ENCODE measurements around the gene EZR.

The EZR gene

GRCh38 chr6:158847786-158848185 is 28.6 kb upstream of the EZR start:
- Histone ChIP-seq H2BK5ac (ENCODE audit: low read depth, low read length, poor library complexity, severe bottlenecking) (no peak overlapping the region), H3K4me1 (ENCODE audit: control insufficient read depth, insufficient read depth, low read depth, low read length) (peaks cover 10% of the 10 kb centered on the region), H4K91ac (ENCODE audit: low read length) (no peak overlapping the region), H3K4ac (ENCODE audit: low read depth in 1 of 2, low read length in 2 of 2) (no peak overlapping the region), H2AFZ (ENCODE audit: low read depth, low read length) (no peak overlapping the region), H3K18ac (ENCODE audit: low read depth in 1 of 2, low read length in 2 of 2) (no peak overlapping the region), H3K79me1 (replicated peaks; ENCODE audit: low read length, poor library complexity, severe bottlenecking) (no peaks in the 10 kb centered on the region), H3K27ac (ENCODE audit: low read length, poor library complexity, severe bottlenecking) (no peak overlapping the region), H3K9me3 (ENCODE audit: control insufficient read depth, low read length) (no peaks in the 10 kb centered on the region), H4K8ac (ENCODE audit: low read length) (no peak overlapping the region), H3K36me3 (ENCODE audit: control insufficient read depth in 1 of 2, insufficient read depth in 2 of 2, low read depth in 1 of 2, low read length in 2 of 2) (no peaks in the 10 kb centered on the region), H2AK5ac (ENCODE audit: low read length, severe bottlenecking) (no peak overlapping the region), H3K4me3 (ENCODE audit: insufficient read depth in 1 of 2, low read depth in 1 of 2, low read length in 2 of 2) (no peak overlapping the region), H2BK12ac (ENCODE audit: low read length in 2 of 2) (no peak overlapping the region), H2BK120ac (ENCODE audit: low read depth, low read length) (no peak overlapping the region), H3K4me2 (ENCODE audit: low read length, poor library complexity, severe bottlenecking) (no peak overlapping the region), H2BK15ac (ENCODE audit: low read depth, poor library complexity, severe bottlenecking) (no peak overlapping the region), H3K27me3 (ENCODE audit: control insufficient read depth in 1 of 2, insufficient read depth in 1 of 2, low read length in 2 of 2) (no peaks in the 10 kb centered on the region), H3K23ac (ENCODE audit: low read length in 2 of 2) (no peak overlapping the region), H3K9ac (ENCODE audit: low read length) (no peak overlapping the region), H3K14ac (ENCODE audit: low read length in 2 of 2) (no peak overlapping the region)
- DNase-seq, result no peak
- 79% methylated on average over 2 of the region's 4 CpGs for WGBS

DNA sequence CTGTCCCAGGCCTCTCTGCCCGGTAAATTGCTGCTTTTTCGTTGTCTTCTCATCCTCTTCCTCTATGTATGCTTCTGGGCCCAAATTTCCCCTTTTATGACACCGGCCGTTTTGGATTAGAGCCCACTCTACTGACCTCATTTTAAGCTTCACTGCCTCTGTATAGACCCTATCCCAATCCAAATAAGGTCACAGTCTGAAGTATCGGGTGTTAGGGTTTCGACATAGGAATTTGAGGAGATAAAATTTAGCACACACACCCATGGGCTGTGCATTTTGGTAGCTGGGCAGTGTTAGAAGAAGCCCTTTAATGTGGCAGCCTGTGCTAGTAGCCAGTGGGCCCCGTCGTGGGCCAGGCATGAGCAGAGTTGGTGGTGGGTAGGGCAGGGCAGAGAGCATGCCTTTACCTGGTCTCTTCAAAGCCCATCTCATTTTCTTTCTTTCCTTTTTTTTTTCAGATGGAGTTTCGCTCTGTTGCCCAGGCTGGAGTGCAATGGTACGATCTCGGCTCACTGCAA is 27.9 kb upstream of the EZR start:
- no peaks in the 10 kb centered on the region for H3K36me3 ChIP-seq (ENCODE audit: control insufficient read depth in 1 of 2, insufficient read depth in 2 of 2, low read depth in 1 of 2, low read length in 2 of 2)
- no peak overlapping the region for H4K8ac ChIP-seq (ENCODE audit: low read length)
- H3K23ac ChIP-seq (ENCODE audit: low read length in 2 of 2), result no peak overlapping the region
- no peak overlapping the region for H2BK5ac ChIP-seq (ENCODE audit: low read depth, low read length, poor library complexity, severe bottlenecking)
- H4K91ac ChIP-seq (ENCODE audit: low read length), result no peak overlapping the region
- no peak overlapping the region for H3K4me2 ChIP-seq (ENCODE audit: low read length, poor library complexity, severe bottlenecking)
- H2BK120ac ChIP-seq (ENCODE audit: low read depth, low read length), result no peak overlapping the region
- no peak overlapping the region for H3K4ac ChIP-seq (ENCODE audit: low read depth in 1 of 2, low read length in 2 of 2)
- H3K4me3 ChIP-seq (ENCODE audit: insufficient read depth in 1 of 2, low read depth in 1 of 2, low read length in 2 of 2), result no peak overlapping the region
- no peak overlapping the region for H2BK12ac ChIP-seq (ENCODE audit: low read length in 2 of 2)
- H3K14ac ChIP-seq (ENCODE audit: low read length in 2 of 2), result no peak overlapping the region
- H3K18ac ChIP-seq (ENCODE audit: low read depth in 1 of 2, low read length in 2 of 2), result peak overlapping the region in 1 of 2 experiments; percentile 48
- H3K9ac ChIP-seq (ENCODE audit: low read length), result no peak overlapping the region
- no peaks in the 10 kb centered on the region for H3K79me1 ChIP-seq (replicated peaks; ENCODE audit: low read length, poor library complexity, severe bottlenecking)
- no peaks in the 10 kb centered on the region for H3K27me3 ChIP-seq (ENCODE audit: control insufficient read depth in 1 of 2, insufficient read depth in 1 of 2, low read length in 2 of 2)
- peak overlapping the region; percentile 41 for H2AK5ac ChIP-seq (ENCODE audit: low read length, severe bottlenecking)
- H3K4me1 ChIP-seq (ENCODE audit: control insufficient read depth, insufficient read depth, low read depth, low read length), result peaks cover 4% of the 10 kb centered on the region
- 95% methylated on average over 11 of the region's 11 CpGs for WGBS
- H2BK15ac ChIP-seq (ENCODE audit: low read depth, poor library complexity, severe bottlenecking), result no peak overlapping the region
- H2AFZ ChIP-seq (ENCODE audit: low read depth, low read length), result no peak overlapping the region
- no peaks in the 10 kb centered on the region for H3K9me3 ChIP-seq (ENCODE audit: control insufficient read depth, low read length)
- H3K27ac ChIP-seq (ENCODE audit: low read length, poor library complexity, severe bottlenecking), result no peak overlapping the region
- DNase-seq, result no peak

DNA sequence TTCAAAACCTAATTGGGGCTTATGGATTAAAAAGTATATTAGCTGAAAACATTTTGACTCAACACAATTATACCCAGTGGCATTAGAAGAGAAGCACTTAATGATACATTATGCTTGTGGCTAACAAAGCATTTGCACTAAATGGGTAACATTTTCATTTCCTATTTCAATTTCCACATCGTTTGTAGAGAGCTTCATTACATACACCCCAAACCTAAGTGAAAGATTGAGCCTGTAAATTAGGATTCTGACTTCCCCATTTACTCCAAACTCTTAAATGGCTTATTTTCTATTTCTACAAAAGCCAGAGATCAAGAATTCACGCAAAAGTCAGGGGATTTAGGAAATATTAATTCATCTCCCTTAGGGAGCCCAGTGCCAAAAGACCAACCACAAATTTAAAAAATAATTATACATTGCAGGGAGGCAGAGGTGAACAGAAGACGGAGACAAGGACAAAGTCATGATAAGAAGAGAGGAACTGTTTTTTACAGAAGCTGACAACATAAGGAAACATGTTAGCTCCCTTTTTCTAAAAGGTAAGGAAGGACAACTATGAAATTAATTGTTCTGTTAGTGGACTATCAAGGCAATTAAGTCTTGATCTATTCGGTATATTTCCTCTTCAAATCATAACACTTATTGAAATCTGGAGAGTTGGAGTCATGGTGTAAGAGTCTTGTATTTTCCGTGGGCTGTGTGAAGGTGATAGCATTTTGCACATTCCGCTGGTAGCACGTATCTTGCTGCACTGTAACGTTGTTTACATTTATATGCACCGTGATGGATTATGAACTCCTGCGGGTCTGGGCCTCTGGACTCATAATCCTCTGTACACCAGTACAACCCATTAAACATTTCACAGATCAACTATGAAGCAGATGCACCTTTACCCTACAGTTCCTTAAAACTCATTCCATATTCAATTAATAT is 24.8 kb upstream of the EZR start:
- Histone ChIP-seq H3K9ac (ENCODE audit: low read length) (no peak overlapping the region), H4K91ac (ENCODE audit: low read length) (no peak overlapping the region), H3K4ac (ENCODE audit: low read depth in 1 of 2, low read length in 2 of 2) (no peak overlapping the region), H3K14ac (ENCODE audit: low read length in 2 of 2) (no peak overlapping the region), H3K4me1 (ENCODE audit: control insufficient read depth, insufficient read depth, low read depth, low read length) (peaks cover 1% of the 10 kb centered on the region), H3K23ac (ENCODE audit: low read length in 2 of 2) (no peak overlapping the region), H3K4me2 (ENCODE audit: low read length, poor library complexity, severe bottlenecking) (no peak overlapping the region), H3K36me3 (ENCODE audit: control insufficient read depth in 1 of 2, insufficient read depth in 2 of 2, low read depth in 1 of 2, low read length in 2 of 2) (no peaks in the 10 kb centered on the region), H2BK15ac (ENCODE audit: low read depth, poor library complexity, severe bottlenecking) (no peak overlapping the region), H2BK12ac (ENCODE audit: low read length in 2 of 2) (no peak overlapping the region), H3K18ac (ENCODE audit: low read depth in 1 of 2, low read length in 2 of 2) (no peak overlapping the region), H2AFZ (ENCODE audit: low read depth, low read length) (no peak overlapping the region), H3K79me1 (replicated peaks; ENCODE audit: low read length, poor library complexity, severe bottlenecking) (no peaks in the 10 kb centered on the region), H2BK120ac (ENCODE audit: low read depth, low read length) (no peak overlapping the region), H4K8ac (ENCODE audit: low read length) (no peak overlapping the region), H2AK5ac (ENCODE audit: low read length, severe bottlenecking) (no peak overlapping the region), H3K4me3 (ENCODE audit: insufficient read depth in 1 of 2, low read depth in 1 of 2, low read length in 2 of 2) (no peak overlapping the region), H2BK5ac (ENCODE audit: low read depth, low read length, poor library complexity, severe bottlenecking) (no peak overlapping the region), H3K27ac (ENCODE audit: low read length, poor library complexity, severe bottlenecking) (no peak overlapping the region), H3K27me3 (ENCODE audit: control insufficient read depth in 1 of 2, insufficient read depth in 1 of 2, low read length in 2 of 2) (no peaks in the 10 kb centered on the region), H3K9me3 (ENCODE audit: control insufficient read depth, low read length) (no peaks in the 10 kb centered on the region)
- WGBS, result 86% methylated on average over 9 of the region's 10 CpGs
- no peak for DNase-seq

DNA sequence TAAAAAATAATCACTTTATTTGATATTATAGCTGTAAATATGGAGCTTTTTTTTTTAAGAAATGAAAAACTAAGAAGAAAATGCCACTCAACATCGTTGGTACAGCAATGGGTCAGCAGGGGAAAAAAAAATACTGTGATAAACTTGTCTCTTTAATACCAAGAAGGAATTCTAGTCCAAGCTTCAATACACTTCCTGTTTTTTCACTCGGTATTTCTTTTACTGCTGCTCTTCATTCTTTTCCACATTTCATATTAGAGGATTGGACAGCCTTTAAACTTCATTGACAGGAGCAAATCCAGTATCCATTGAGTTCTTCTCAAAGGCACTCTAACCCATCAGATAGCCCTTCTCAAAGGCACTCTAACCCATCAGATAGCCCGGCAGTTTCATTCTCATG is 22.2 kb upstream of the EZR start:
- H3K4me1 ChIP-seq (ENCODE audit: control insufficient read depth, insufficient read depth, low read depth, low read length), result peaks cover 4% of the 10 kb centered on the region
- H3K9ac ChIP-seq (ENCODE audit: low read length), result no peak overlapping the region
- no peak overlapping the region for H2AFZ ChIP-seq (ENCODE audit: low read depth, low read length)
- 95% methylated on average over 3 of the region's 3 CpGs for whole genome bisulfite sequencing
- no peaks in the 10 kb centered on the region for H3K79me1 ChIP-seq (replicated peaks; ENCODE audit: low read length, poor library complexity, severe bottlenecking)
- H3K4me3 ChIP-seq (ENCODE audit: insufficient read depth in 1 of 2, low read depth in 1 of 2, low read length in 2 of 2), result no peak overlapping the region
- no peaks in the 10 kb centered on the region for H3K27me3 ChIP-seq (ENCODE audit: control insufficient read depth in 1 of 2, insufficient read depth in 1 of 2, low read length in 2 of 2)
- H2BK15ac ChIP-seq (ENCODE audit: low read depth, poor library complexity, severe bottlenecking), result no peak overlapping the region
- H4K8ac ChIP-seq (ENCODE audit: low read length), result no peak overlapping the region
- H3K4ac ChIP-seq (ENCODE audit: low read depth in 1 of 2, low read length in 2 of 2), result no peak overlapping the region
- no peaks in the 10 kb centered on the region for H3K36me3 ChIP-seq (ENCODE audit: control insufficient read depth in 1 of 2, insufficient read depth in 2 of 2, low read depth in 1 of 2, low read length in 2 of 2)
- no peak overlapping the region for H2BK120ac ChIP-seq (ENCODE audit: low read depth, low read length)
- H2BK12ac ChIP-seq (ENCODE audit: low read length in 2 of 2), result no peak overlapping the region
- H3K27ac ChIP-seq (ENCODE audit: low read length, poor library complexity, severe bottlenecking), result no peak overlapping the region
- H4K91ac ChIP-seq (ENCODE audit: low read length), result no peak overlapping the region
- H3K4me2 ChIP-seq (ENCODE audit: low read length, poor library complexity, severe bottlenecking), result no peak overlapping the region
- no peak for DNase-seq
- no peaks in the 10 kb centered on the region for H3K9me3 ChIP-seq (ENCODE audit: control insufficient read depth, low read length)
- no peak overlapping the region for H2AK5ac ChIP-seq (ENCODE audit: low read length, severe bottlenecking)
- no peak overlapping the region for H3K18ac ChIP-seq (ENCODE audit: low read depth in 1 of 2, low read length in 2 of 2)
- H2BK5ac ChIP-seq (ENCODE audit: low read depth, low read length, poor library complexity, severe bottlenecking), result no peak overlapping the region
- H3K23ac ChIP-seq (ENCODE audit: low read length in 2 of 2), result no peak overlapping the region
- H3K14ac ChIP-seq (ENCODE audit: low read length in 2 of 2), result no peak overlapping the region

All from mesenchymal stem cell (in vitro differentiated cells and primary cell).